Stimulated activated CD4-positive, alpha-beta T cell treated with anti-CD3 and anti-CD28 coated beads, Interleukin-4, amount 100 ng/mL, for 4 hours (primary cell): ENCODE results near the gene KDM3B.
"Not testable (repeated sequence)": the region's sequence is repeated elsewhere in the genome, so short reads cannot be mapped to it uniquely, and the experiment has no call there.

Source experiments
- DNase-seq, 2 experiments: peaks; one replicate each; pipeline ENCODE4 v3.0.0-alpha.2; 2020

KDM3B gene

GRCh38 chr5:138468966-138469539 is 116.6 kb downstream of the KDM3B start:
- no peak for DNase-seq

- peak in 1 of 2 experiments; percentile 40 for DNase-seq
These were observed 117.2 kb downstream of the KDM3B start for GRCh38 chr5:138469540-138470321.

GRCh38 chr5:138470322-138471051 is 118.0 kb downstream of the KDM3B start:
- DNase-seq, result no peak

GRCh38 chr5:138471052-138471361 is 118.5 kb downstream of the KDM3B start:
- DNase-seq, result no peak

GRCh38 chr5:138472353-138472752 is 119.9 kb downstream of the KDM3B start:
- no peak for DNase-seq

- not testable (repeated sequence) for DNase-seq
These were observed 120.7 kb downstream of the KDM3B start for GRCh38 chr5:138473151-138473550.

GRCh38 chr5:138476918-138477317 is 124.4 kb downstream of the KDM3B start:
- DNase-seq, result no peak

GRCh38 chr5:138482638-138483037 is 130.2 kb downstream of the KDM3B start:
- DNase-seq, result no peak
